ENCODE data around the gene ZNF385B. TPM values are rescaled to one million over a fixed set of nuclear protein-coding genes. Genes with fewer than 3 reads are reported as not detected.

The ZNF385B gene
- total and polyA plus RNA-seq, 9 of the 15 experiments (the other 6 are each of a cell fraction or from before 2014, with no cell fraction given), result 0.50 TPM; not detected in 8

- 0% methylated on average over 1 of the region's 1 CpG for WGBS (ENCODE audit: insufficient coverage, low coverage, missing lambda C conversion rate)
Measured at GRCh38 chr2:179447839-179448447, 413.5 kb downstream of the ZNF385B start.

GRCh38 chr2:179447421-179447820 is 414.0 kb downstream of the ZNF385B start:
- TF ChIP-seq RBM14 (IDR thresholded peaks at IDR 0.05; ENCODE audit: borderline replicate concordance, insufficient read depth, low read depth, low read length) (no peak), KAT7 (CRISPR knock-in tag; IDR thresholded peaks at IDR 0.05; ENCODE audit: borderline replicate concordance) (no peak), CREB1 (IDR thresholded peaks at IDR 0.05) (no peak), CREB1 (CRISPR knock-in tag; IDR thresholded peaks at IDR 0.05) (no peak), MCM3 (IDR thresholded peaks at IDR 0.05) (no peak), TEAD4 (IDR thresholded peaks at IDR 0.05; ENCODE audit: low read length) (no peak), TEAD4 (CRISPR knock-in tag; IDR thresholded peaks at IDR 0.05; ENCODE audit: borderline replicate concordance) (no peak), CBFB (CRISPR knock-in tag; IDR thresholded peaks at IDR 0.05) (no peak), ZBTB9 (CRISPR knock-in tag; IDR thresholded peaks at IDR 0.05) (no peak), JUNB (CRISPR knock-in tag; conservative IDR thresholded peaks at IDR 0.05) (no peak), MYNN (IDR thresholded peaks at IDR 0.05) (no peak), MYNN (CRISPR knock-in tag; IDR thresholded peaks at IDR 0.05) (no peak), PHF21A (IDR thresholded peaks at IDR 0.05; ENCODE audit: borderline replicate concordance, low read depth) (no peak), STAG1 (CRISPR knock-in tag; IDR thresholded peaks at IDR 0.05; ENCODE audit: borderline replicate concordance) (no peak), RNF2 (IDR thresholded peaks at IDR 0.05) (no peak), ETV5 (CRISPR knock-in tag; IDR thresholded peaks at IDR 0.05; ENCODE audit: low read depth) (no peak)
- in situ Hi-C loops (cut with MboI), result no loop called here
- Histone ChIP-seq H3K4me1 (replicated peaks in 1 of 2; ENCODE audit: control insufficient read depth in 2 of 2, insufficient read depth in 2 of 2, low read length in 2 of 2) (no peaks in the 10 kb centered on the region), H2AFZ (ENCODE audit: low read depth, low read length) (no peak overlapping the region), H3K4me2 (ENCODE audit: insufficient read depth, low read length) (no peak overlapping the region), H3K9me1 (ENCODE audit: control insufficient read depth, insufficient read depth, low read length) (no peaks in the 10 kb centered on the region), H3K79me2 (ENCODE audit: control insufficient read depth, insufficient read depth, low read length) (no peaks in the 10 kb centered on the region), H3K36me3 (ENCODE audit: control insufficient read depth, insufficient read depth, low read length) (no peaks in the 10 kb centered on the region), H3K27me3 (ENCODE audit: control insufficient read depth in 2 of 2, insufficient read depth in 2 of 2, low read length in 2 of 2) (no peaks in the 10 kb centered on the region), H3K9ac (ENCODE audit: insufficient read depth in 1 of 2, low read depth in 2 of 2, low read length in 2 of 2) (no peak overlapping the region), H3K27ac (ENCODE audit: extremely low read depth, low read depth, low read length) (no peak overlapping the region), H4K20me1 (replicated peaks; ENCODE audit: control insufficient read depth, insufficient read depth, low read length) (no peaks in the 10 kb centered on the region), H3K9me3 (replicated peaks; ENCODE audit: control insufficient read depth, insufficient read depth, low read depth, low read length) (no peaks in the 10 kb centered on the region), H3K4me3 (no peak overlapping the region)
- POLR2A ChIA-PET, result no interaction called here
- FAIRE-seq (no peak), DNase-seq (ENCODE audit: extremely low read depth in 1 of 4, low spot score in 3 of 4) (no peak), ATAC-seq (no peak)
- BruUV-seq (replicated peaks), result no TSS peak
- CTCF ChIA-PET (ENCODE audit: low intra/inter-chr PET ratio), result no interaction called here
- intact Hi-C loops (cut with micrococcal nuclease), result loop anchor here (10.0 kb wide), 1 partner anchor 653 kb away; no protein-coding TSS in a partner anchor

More at GRCh38 chr2:179447839-179448447, 413.5 kb downstream of the ZNF385B start:
- Histone ChIP-seq H3K9me1 (ENCODE audit: control insufficient read depth, insufficient read depth, low read length) (no peaks in the 10 kb centered on the region), H3K4me1 (replicated peaks in 1 of 2; ENCODE audit: control insufficient read depth in 2 of 2, insufficient read depth in 2 of 2, low read length in 2 of 2) (no peaks in the 10 kb centered on the region), H3K4me2 (ENCODE audit: insufficient read depth, low read length) (no peak overlapping the region), H4K20me1 (replicated peaks; ENCODE audit: control insufficient read depth, insufficient read depth, low read length) (no peaks in the 10 kb centered on the region), H3K9me3 (replicated peaks; ENCODE audit: control insufficient read depth, insufficient read depth, low read depth, low read length) (no peaks in the 10 kb centered on the region), H2AFZ (ENCODE audit: low read depth, low read length) (no peak overlapping the region), H3K27ac (ENCODE audit: extremely low read depth, low read depth, low read length) (no peak overlapping the region), H3K36me3 (ENCODE audit: control insufficient read depth, insufficient read depth, low read length) (no peaks in the 10 kb centered on the region), H3K27me3 (ENCODE audit: control insufficient read depth in 2 of 2, insufficient read depth in 2 of 2, low read length in 2 of 2) (no peaks in the 10 kb centered on the region), H3K4me3 (no peak overlapping the region), H3K9ac (ENCODE audit: insufficient read depth in 1 of 2, low read depth in 2 of 2, low read length in 2 of 2) (no peak overlapping the region), H3K79me2 (ENCODE audit: control insufficient read depth, insufficient read depth, low read length) (no peaks in the 10 kb centered on the region)
- ATAC-seq (no peak), DNase-seq (ENCODE audit: extremely low read depth in 1 of 4, low spot score in 3 of 4) (no peak), FAIRE-seq (no peak)
- BruUV-seq (replicated peaks), result no TSS peak
- intact Hi-C loops (cut with micrococcal nuclease) (loop anchor here (10.0 kb wide), 1 partner anchor 653 kb away; no protein-coding TSS in a partner anchor), in situ Hi-C loops (cut with MboI) (no loop called here)
- POLR2A ChIA-PET, result no interaction called here
- CTCF ChIA-PET (ENCODE audit: low intra/inter-chr PET ratio), result no interaction called here
- TF ChIP-seq CBX2 (IDR thresholded peaks at IDR 0.05; ENCODE audit: insufficient read depth, low read length, poor library complexity, severe bottlenecking) (no peak), ZNF316 (IDR thresholded peaks at IDR 0.05) (0 out of 2 replicates have a peak, but pooled peaks have one; percentile 23)
